ENCODE results near the gene SFXN5.

Gene SFXN5

DNA sequence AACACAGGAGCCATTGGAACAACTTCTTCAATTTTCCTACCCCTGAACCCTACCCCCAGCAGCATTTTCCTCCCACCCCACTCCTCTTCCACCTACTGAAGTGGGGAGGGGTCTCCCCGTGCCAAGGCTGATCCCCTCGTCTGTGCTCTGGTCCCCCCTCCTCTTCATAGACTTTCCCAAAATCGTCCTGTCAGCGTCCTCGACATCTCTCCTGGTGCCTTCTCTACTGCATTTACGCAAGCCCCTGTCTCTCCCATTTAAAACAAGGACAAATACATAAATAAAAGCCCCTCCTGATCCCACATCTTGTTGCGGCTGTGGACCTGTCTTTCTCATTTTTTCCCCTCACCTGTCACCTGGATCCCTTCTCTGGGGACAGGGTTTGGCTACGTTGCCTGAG lies 112.0 kb downstream of the SFXN5 start:
- Mint-ChIP-seq H3K4me3 (no peak overlapping the region), H3K9me3 (no peaks in the 10 kb centered on the region), H3K27me3 (ENCODE audit: low read depth) (no peaks in the 10 kb centered on the region)

DNA sequence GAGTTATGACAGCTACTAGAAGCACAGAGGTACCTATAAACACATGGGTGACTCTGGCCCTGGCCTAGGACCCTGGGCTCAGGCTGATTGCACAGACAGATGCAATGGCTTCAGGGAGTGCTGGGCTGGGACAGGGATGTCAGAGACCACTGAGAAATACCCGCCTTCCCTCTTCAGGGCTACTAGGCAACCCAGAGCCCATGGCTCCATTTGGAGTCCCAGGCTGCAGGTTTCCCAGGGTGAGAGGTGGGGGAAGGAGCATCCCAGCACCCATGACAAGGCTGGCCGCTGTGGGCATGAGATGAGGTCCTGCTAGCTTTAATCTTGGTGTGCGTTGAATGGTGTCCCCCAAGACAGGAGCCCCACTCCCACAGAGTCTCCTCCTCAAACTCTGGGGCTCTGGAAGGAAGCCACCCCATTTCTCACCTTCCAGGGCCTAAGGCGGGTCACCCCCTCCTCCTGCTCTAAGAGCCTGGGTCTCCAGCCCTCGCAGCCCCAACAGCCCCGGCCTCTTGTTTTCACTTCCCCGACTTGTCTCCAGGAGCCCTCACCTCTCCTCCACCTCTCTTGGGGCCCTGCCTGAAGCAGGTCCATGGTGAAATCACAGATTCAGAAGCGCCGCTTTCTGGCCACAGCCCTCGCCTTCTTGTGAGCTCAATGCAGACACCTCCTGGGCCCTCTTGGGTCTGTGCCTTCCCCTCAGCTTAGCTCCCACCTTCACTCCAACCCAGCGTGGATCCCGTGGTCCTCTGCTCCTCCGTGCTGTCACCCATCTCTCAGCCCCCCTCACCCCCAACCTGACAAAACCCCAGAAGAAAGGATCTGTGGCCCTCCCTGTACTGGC lies 112.7 kb downstream of the SFXN5 start:
- H3K4me3 Mint-ChIP-seq, result no peak overlapping the region
- H3K9me3 Mint-ChIP-seq, result no peaks in the 10 kb centered on the region
- no peak for DNase-seq (ENCODE audit: low spot score)
- peaks cover 6% of the 10 kb centered on the region for H3K36me3 Mint-ChIP-seq (ENCODE audit: low read depth)
- H3K4me1 Mint-ChIP-seq (ENCODE audit: low read depth), result peaks cover 24% of the 10 kb centered on the region
- H3K27ac Mint-ChIP-seq, result peak overlapping the region; percentile 13
- H3K27me3 Mint-ChIP-seq (ENCODE audit: low read depth), result no peaks in the 10 kb centered on the region

More for the DNA sequence above, 112.0 kb downstream of the SFXN5 start:
- H3K36me3 Mint-ChIP-seq (ENCODE audit: low read depth), result peaks cover 6% of the 10 kb centered on the region
- no peak for DNase-seq (ENCODE audit: low spot score)
- peak overlapping the region; percentile 13 for H3K27ac Mint-ChIP-seq
- H3K4me1 Mint-ChIP-seq (ENCODE audit: low read depth), result peaks cover 17% of the 10 kb centered on the region

DNA sequence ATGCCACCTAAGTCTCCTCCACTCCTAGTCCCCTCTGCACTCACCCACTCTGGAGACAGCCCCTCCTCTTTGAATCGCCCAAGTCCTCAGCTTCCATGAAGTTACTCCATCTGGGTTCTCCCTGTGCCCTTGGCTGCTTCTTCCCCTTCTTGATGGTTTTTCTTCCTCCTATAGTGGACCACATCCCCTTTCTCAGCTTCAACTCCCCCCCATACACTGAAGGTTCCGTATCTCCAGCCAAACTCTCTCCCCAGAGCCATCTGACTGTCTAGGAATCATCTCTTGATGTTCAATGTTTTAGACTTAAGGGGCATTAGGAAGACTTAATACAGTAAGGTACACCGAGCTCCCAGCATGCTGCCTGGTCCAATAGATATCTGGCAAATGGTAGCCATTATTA lies 114.6 kb downstream of the SFXN5 start:
- H3K27ac Mint-ChIP-seq, result no peak overlapping the region

DNA sequence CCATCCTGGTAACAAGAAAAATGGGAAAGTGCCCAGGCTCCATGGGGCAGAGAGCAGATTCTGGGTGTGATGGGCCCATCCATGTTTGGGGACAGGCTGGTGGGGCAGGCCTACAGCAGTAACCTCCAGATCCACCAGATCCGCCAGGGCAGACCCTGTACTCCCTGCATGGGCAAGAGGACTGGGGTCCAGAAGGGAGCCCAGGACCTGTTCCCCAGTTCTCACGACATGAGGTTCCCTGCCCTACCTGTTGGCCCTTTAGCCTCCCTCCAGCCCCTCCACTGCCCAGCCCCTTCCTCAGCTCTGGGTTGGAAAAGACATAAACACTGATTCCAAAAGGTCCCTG lies 115.5 kb downstream of the SFXN5 start:
- Mint-ChIP-seq H3K27ac (peak overlapping the region; percentile 34), H3K27me3 (ENCODE audit: low read depth) (no peaks in the 10 kb centered on the region), H3K4me3 (no peak overlapping the region), H3K9me3 (no peaks in the 10 kb centered on the region), H3K36me3 (ENCODE audit: low read depth) (peaks cover 6% of the 10 kb centered on the region), H3K4me1 (ENCODE audit: low read depth) (peaks cover 34% of the 10 kb centered on the region)
- DNase-seq (ENCODE audit: low spot score), result no peak

More for the DNA sequence above, 114.6 kb downstream of the SFXN5 start:
- peaks cover 34% of the 10 kb centered on the region for H3K4me1 Mint-ChIP-seq (ENCODE audit: low read depth)
- H3K9me3 Mint-ChIP-seq, result no peaks in the 10 kb centered on the region
- no peaks in the 10 kb centered on the region for H3K27me3 Mint-ChIP-seq (ENCODE audit: low read depth)
- H3K4me3 Mint-ChIP-seq, result peak overlapping the region; percentile 23
- peaks cover 6% of the 10 kb centered on the region for H3K36me3 Mint-ChIP-seq (ENCODE audit: low read depth)
- no peak for DNase-seq (ENCODE audit: low spot score)

DNA sequence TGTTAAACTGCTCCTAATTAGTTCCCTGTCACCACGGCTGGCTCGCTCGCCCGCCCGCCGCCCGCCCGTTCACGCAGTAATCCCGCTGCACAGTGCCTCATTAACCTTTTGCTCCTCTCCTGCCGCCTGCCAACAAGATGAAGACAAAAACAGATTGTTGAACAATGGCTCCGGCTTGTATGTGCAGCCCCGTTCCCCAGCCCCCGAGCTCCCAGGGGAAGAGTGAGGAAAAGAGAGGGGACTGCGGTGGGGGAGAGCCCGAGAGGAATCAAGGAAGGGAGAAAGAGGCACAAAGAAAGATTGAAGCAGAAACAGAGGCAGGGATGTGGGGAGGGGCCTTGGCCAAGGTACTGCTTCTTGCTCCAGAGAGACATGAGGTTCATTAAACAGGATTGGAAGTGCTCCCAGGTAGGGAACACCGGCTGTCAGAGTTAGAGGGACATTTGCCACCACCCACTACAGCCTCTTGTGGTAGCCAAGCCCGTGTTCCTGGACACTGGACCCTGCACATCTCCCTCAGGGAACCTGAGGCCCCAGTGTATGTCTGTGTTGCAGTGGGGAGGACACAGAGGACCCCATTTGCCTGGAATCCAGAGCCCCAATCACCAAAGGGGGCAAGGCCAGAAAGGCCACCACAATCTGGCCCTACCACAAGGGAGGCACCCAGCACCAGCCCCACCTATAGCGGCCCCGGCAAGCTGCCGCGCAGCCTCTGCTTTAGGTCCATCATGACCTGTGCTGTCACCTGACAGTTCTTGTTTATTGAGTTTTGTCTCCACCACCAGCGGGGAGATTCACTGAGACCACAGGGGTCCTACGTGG lies 116.1 kb downstream of the SFXN5 start:
- Mint-ChIP-seq H3K27me3 (ENCODE audit: low read depth) (no peaks in the 10 kb centered on the region), H3K36me3 (ENCODE audit: low read depth) (peaks cover 6% of the 10 kb centered on the region), H3K9me3 (no peaks in the 10 kb centered on the region), H3K27ac (peak overlapping the region; percentile 46), H3K4me1 (ENCODE audit: low read depth) (peaks cover 34% of the 10 kb centered on the region), H3K4me3 (peak overlapping the region; percentile 34)
- no peak for DNase-seq (ENCODE audit: low spot score)

DNA sequence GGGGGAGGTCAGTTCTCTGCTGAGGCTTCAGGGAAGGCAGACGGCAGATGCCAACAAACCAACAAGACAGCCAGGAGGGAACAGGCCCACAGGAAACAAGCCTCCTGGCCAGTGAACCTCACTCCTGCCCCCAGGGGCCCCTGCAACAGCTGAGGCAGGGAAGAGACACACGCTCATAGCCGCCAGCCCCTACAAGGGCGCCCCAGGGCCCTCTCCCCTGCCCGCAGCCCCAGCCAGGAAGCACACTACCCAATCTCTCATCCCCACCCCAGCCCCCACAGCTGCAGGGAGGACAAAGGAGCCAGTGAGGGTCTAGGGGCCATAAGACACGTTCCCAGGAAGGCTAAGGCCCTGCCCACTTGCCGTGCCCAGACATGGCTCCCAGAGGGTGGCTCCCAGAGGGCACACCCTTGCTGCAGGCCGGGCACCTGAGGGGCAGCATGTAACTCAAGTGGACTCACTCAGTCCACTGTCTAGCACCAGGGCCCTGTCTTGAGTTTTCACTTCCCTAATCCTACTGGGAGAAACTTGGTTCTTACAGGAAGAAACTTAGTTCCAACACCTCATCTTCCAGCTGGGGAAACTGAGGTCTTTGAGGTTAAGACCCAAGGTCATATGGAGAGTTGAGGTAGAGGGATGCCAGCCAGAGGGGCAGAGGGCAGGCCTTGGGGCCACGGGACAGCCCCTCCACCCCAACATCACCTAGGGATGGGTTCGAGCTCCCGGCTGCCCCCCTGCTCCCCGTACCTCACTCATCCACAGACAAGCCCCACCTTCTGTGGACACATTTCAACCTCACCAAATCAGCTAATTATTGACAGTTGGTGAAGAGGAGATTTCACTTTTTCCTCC lies 116.9 kb downstream of the SFXN5 start:
- no peak for DNase-seq (ENCODE audit: low spot score)
- no peaks in the 10 kb centered on the region for H3K27me3 Mint-ChIP-seq (ENCODE audit: low read depth)
- H3K4me3 Mint-ChIP-seq, result peak overlapping the region; percentile 91
- no peaks in the 10 kb centered on the region for H3K9me3 Mint-ChIP-seq
- H3K4me1 Mint-ChIP-seq (ENCODE audit: low read depth), result peaks cover 31% of the 10 kb centered on the region
- H3K36me3 Mint-ChIP-seq (ENCODE audit: low read depth), result peaks cover 6% of the 10 kb centered on the region
- H3K27ac Mint-ChIP-seq, result peak overlapping the region; percentile 94

DNA sequence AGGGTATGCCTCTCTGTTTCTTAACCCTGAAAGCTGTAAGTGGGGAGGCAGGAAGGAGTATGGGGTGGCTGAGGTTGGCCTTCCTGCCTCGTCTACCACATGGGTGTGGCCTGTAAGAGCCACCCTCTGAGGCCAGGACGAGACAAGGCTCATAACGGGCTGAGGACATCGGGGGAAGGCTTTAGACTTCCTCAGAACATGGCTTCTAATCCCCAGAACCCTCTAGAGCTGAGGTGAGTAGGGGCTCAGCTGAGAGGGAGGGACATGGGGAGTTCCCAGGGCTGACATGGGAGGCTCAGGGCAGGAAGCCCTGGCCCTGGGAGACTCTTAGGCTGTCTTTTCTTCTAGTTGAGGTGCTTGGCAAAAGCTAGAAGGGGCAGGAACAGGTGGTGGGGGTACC lies 117.5 kb downstream of the SFXN5 start:
- peak; percentile 23 for DNase-seq (ENCODE audit: low spot score)
- H3K4me3 Mint-ChIP-seq, result peak overlapping the region; percentile 91
- H3K27me3 Mint-ChIP-seq (ENCODE audit: low read depth), result no peaks in the 10 kb centered on the region
- H3K4me1 Mint-ChIP-seq (ENCODE audit: low read depth), result peaks cover 29% of the 10 kb centered on the region
- H3K27ac Mint-ChIP-seq, result peak overlapping the region; percentile 94
- H3K9me3 Mint-ChIP-seq, result no peaks in the 10 kb centered on the region
- peaks cover 6% of the 10 kb centered on the region for H3K36me3 Mint-ChIP-seq (ENCODE audit: low read depth)

DNA sequence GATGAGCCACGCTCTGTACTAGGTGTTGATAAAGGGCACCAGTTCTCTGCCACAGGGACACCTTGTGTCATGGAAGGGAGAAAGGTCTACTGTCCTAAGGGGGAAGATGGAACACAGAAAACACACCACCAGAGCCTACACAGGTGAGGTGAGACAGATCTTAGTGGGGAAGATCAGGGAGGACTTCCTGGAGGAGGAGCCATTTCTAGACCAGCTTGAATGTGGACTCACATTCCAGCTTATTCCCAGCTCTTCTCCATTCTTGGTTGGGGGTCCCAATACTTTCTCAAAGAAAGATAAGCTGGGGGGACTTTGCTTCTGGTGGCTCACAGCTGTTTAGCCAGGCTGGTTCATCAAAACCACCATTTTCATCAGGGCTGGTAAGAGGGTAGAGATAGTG lies 118.0 kb downstream of the SFXN5 start:
- peak overlapping the region; percentile 94 for H3K27ac Mint-ChIP-seq
- H3K36me3 Mint-ChIP-seq (ENCODE audit: low read depth), result peaks cover 6% of the 10 kb centered on the region

DNA sequence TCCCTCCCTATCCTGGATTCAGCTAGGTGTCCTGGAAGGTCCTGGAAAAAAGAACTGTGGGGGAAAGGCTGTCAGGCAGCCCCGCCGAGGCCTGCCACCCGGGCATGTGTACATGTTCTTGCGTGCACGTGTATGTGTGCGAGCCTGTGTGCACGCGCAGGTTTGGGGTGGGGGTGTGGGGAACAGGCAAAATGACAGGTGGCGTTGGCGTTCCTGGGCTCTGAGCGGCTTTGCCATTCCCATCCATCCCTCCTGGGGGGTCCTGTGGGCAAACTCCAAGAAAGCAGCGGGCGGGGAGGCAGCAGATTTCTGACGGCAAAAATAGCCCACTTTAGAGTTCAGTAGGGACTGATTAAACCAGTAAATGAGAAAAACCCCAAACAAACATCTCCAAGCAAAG lies 118.6 kb downstream of the SFXN5 start:
- Mint-ChIP-seq H3K9me3 (no peaks in the 10 kb centered on the region), H3K4me1 (ENCODE audit: low read depth) (peaks cover 29% of the 10 kb centered on the region), H3K4me3 (no peak overlapping the region), H3K27me3 (ENCODE audit: low read depth) (no peaks in the 10 kb centered on the region), H3K27ac (peak overlapping the region; percentile 94), H3K36me3 (ENCODE audit: low read depth) (peaks cover 6% of the 10 kb centered on the region)
- DNase-seq (ENCODE audit: low spot score), result no peak

More for the DNA sequence above, 118.0 kb downstream of the SFXN5 start:
- H3K27me3 Mint-ChIP-seq (ENCODE audit: low read depth), result no peaks in the 10 kb centered on the region
- no peak for DNase-seq (ENCODE audit: low spot score)
- peak overlapping the region; percentile 91 for H3K4me3 Mint-ChIP-seq
- peaks cover 31% of the 10 kb centered on the region for H3K4me1 Mint-ChIP-seq (ENCODE audit: low read depth)
- no peaks in the 10 kb centered on the region for H3K9me3 Mint-ChIP-seq

DNA sequence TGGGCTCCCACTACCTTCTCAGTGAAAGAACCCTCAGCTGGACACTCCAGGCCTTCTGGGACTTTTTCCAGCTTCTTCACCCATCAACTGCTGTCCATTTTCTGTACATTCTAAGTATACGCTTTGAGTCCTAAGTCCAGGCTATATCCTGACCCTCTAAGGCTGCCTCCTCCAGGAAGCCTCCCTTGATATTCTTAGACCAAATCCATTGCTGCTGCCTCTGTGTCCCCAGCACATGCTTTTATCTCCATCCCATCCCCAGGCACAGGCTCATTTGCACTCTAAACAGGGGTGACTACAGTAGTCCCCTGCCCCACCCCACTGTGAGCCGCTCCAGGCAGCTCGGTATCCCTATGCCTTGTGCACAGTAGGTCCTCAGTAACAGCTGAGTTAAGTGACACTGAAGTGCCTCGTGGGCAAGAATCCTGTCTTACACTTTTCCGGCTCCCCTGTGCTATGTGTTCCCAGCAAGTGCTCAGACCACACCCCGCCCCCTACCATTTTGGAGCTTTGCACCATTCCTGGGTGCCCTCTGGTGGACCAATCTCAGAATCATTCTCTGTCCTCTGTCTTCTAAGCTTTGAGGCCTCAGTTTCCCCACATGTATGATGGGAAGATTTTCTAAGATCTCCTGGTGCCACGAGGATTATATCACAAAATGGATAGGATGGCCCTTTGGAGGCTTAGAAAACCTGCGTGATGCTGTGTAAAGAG lies 119.2 kb downstream of the SFXN5 start:
- Mint-ChIP-seq H3K4me3 (no peak overlapping the region), H3K4me1 (ENCODE audit: low read depth) (peaks cover 27% of the 10 kb centered on the region), H3K27ac (no peak overlapping the region), H3K9me3 (no peaks in the 10 kb centered on the region), H3K36me3 (ENCODE audit: low read depth) (peaks cover 5% of the 10 kb centered on the region), H3K27me3 (ENCODE audit: low read depth) (no peaks in the 10 kb centered on the region)
- no peak for DNase-seq (ENCODE audit: low spot score)

DNA sequence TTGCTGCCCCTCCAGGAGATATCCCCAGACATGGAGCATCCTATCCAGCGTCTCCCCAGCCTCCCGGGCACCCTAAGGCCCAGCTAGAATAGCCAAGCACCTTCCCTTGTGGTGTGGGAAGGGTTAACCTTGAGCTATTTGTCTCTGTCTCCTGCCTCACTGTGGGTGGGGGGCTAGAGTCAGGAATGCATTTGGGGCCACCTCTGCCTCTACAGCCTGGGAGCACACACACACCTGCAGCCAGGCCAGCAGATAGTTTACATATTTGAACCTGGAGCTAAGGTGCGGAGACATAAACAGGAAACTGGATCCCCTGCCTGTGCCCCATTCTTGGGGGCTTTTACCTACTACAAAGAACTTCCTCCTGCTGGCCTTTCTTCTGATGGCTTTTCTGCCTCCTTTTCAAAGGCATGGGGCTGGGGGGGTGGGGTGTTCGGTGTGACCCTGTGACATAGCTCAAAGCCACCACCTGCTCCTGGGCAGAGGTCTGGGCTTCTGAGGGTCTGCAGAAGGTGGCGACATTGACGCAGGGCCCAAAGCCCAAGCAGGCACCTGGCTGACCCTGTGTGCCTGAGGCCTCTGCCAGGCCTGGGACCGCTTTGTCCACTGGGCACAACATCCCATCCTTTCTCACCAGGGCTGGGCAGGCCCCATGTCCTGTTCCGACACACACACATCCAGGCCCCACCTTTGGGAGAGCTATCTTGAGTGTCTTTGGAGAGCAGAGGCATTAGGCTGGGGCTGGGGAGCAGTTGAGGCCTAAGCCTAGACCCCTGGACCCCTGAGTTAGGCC lies 120.0 kb downstream of the SFXN5 start:
- no peak for DNase-seq (ENCODE audit: low spot score)
- peaks cover 2% of the 10 kb centered on the region for H3K36me3 Mint-ChIP-seq (ENCODE audit: low read depth)
- H3K4me1 Mint-ChIP-seq (ENCODE audit: low read depth), result peaks cover 25% of the 10 kb centered on the region
- H3K27me3 Mint-ChIP-seq (ENCODE audit: low read depth), result no peaks in the 10 kb centered on the region
- H3K9me3 Mint-ChIP-seq, result no peaks in the 10 kb centered on the region
- H3K27ac Mint-ChIP-seq, result no peak overlapping the region
- H3K4me3 Mint-ChIP-seq, result no peak overlapping the region

DNA sequence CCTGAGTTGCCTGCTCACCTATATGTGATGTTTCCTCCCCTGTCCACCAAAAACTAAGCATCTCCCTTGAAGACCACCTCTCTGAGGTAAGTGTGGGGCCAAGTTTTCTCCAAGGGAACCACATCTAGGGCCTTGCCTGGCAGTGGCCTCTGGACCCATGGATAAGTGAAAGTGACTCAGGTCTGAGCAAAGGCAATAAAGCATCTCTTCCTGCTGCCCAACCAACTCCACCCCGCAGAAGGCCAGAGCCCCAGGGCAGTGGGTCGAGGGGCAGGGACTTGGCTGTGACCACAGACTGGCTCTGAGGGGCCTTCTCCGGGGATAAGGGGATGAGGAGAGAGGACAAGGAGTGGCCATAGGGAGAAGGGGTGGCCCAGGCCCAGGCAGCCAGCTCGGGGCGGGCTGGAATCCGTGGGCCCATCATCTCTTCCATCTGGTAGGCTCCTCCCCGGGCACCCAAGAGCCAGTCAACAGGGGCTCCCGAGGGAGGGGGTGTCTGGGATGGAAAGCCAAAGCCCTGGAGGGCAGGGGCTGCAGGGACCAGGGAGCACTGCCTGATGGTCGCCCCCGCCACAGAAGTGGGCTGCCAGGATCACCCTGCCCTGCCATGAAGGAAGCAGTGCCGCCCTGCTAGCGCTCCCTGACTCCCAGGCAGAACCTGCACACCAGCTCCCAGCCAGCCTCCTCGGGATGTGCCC lies 120.8 kb downstream of the SFXN5 start:
- no peaks in the 10 kb centered on the region for H3K27me3 Mint-ChIP-seq (ENCODE audit: low read depth)
- H3K4me1 Mint-ChIP-seq (ENCODE audit: low read depth), result peaks cover 25% of the 10 kb centered on the region
- H3K4me3 Mint-ChIP-seq, result no peak overlapping the region
- no peak for DNase-seq (ENCODE audit: low spot score)
- H3K9me3 Mint-ChIP-seq, result no peaks in the 10 kb centered on the region
- no peak overlapping the region for H3K27ac Mint-ChIP-seq
- H3K36me3 Mint-ChIP-seq (ENCODE audit: low read depth), result peaks cover 2% of the 10 kb centered on the region
